HEK293T (cell line): ENCODE results near the gene ADAMTS17.

Experiments
- BHLHE40 ChIP-seq: fragments of 450-650 bp; IDR thresholded peaks from 2 replicates; pipeline ENCODE4 v1.6.1; 2016; ENCODE audit warnings: mild to moderate bottlenecking, moderate library complexity, borderline replicate concordance
- FOXA1 ChIP-seq: fragments of 450-650 bp; IDR thresholded peaks from 2 replicates; pipeline ENCODE4 v1.6.1; 2016; ENCODE audit warnings: mild to moderate bottlenecking
- FOXK2 ChIP-seq: fragments of 450-650 bp; IDR thresholded peaks from 2 replicates; pipeline ENCODE4 v1.6.1; 2016; ENCODE audit warnings: mild to moderate bottlenecking
- FOXM1 ChIP-seq: fragments of 450-650 bp; IDR thresholded peaks from 2 replicates; pipeline ENCODE4 v1.6.1; 2017; ENCODE audit warnings: mild to moderate bottlenecking, borderline replicate concordance
- HDGF ChIP-seq: fragments of 450-650 bp; IDR thresholded peaks from 2 replicates; pipeline ENCODE4 v1.6.1; 2017; ENCODE audit warnings: antibody characterized with exemption, borderline replicate concordance
- L3MBTL2 ChIP-seq: fragments of 450-650 bp; conservative IDR thresholded peaks from 2 replicates; pipeline ENCODE4 v1.6.1; 2016; ENCODE audit warnings: mild to moderate bottlenecking
- LEF1 ChIP-seq: fragments of 450-650 bp; IDR thresholded peaks from 2 replicates; pipeline ENCODE4 v1.6.1; 2017; ENCODE audit warnings: mild to moderate bottlenecking, borderline replicate concordance
- NFRKB ChIP-seq: fragments of 450-650 bp; IDR thresholded peaks from 2 replicates; pipeline ENCODE4 v1.6.1; 2016; ENCODE audit warnings: mild to moderate bottlenecking, moderate library complexity
- PKNOX1 ChIP-seq: fragments of 450-650 bp; IDR thresholded peaks from 2 replicates; pipeline ENCODE4 v1.6.1; 2016
- SUZ12 ChIP-seq: fragments of 450-650 bp; IDR thresholded peaks from 2 replicates; pipeline ENCODE4 v1.6.1; 2016; ENCODE audit warnings: mild to moderate bottlenecking
- TARDBP ChIP-seq: fragments of 450-650 bp; IDR thresholded peaks from 2 replicates; pipeline ENCODE4 v1.6.1; 2016

- TF ChIP-seq BHLHE40 (no peak), PKNOX1 (no peak), HDGF (no peak), SUZ12 (no peak), FOXK2 (no peak), LEF1 (no peak), FOXA1 (no peak), NFRKB (no peak), TARDBP (no peak), FOXM1 (no peak), L3MBTL2 (no peak)
Observed at GRCh38 chr15:100096700-100097099, 245.1 kb downstream of the ADAMTS17 start.
